RWPE1 (cell line): ENCODE measurements around the gene CAPZA2.
"Not testable (repeated sequence)": the region's sequence is repeated elsewhere in the genome, so short reads cannot be mapped to it uniquely, and the experiment has no call there.

ENCODE experiments used
- CTCF ChIA-PET: fragments of 350-600 bp; sonication (Branson Sonifier 250); formaldehyde crosslinking; extraction: SDS; loops from one replicate; lab custom pipeline; 2021; lab: Yijun Ruan, JAX
- POLR2A ChIA-PET: fragments of 400-600 bp; formaldehyde crosslinking; extraction: SDS; loops from one replicate; lab custom pipeline; 2020; ENCODE audit warnings: antibody characterized with exemption; ENCODE audit not compliant: low non-redundant PET; lab: Yijun Ruan, JAX
- DNase-seq: peaks from one replicate; pipeline ENCODE4 v3.0.0; 2012; ENCODE audit warnings: low spot score
- H3K27ac ChIP-seq: fragments of 450-650 bp; 2 replicates; pipeline ENCODE4 v1.5.1; 2017
- TF ChIP-seq, protein P1 (sequence below): fragments of 450-650 bp; conservative IDR thresholded peaks from 2 replicates; pipeline ENCODE4 v1.5.1; 2017; ENCODE audit warnings: low read depth, mild to moderate bottlenecking

The CAPZA2 gene

DNA sequence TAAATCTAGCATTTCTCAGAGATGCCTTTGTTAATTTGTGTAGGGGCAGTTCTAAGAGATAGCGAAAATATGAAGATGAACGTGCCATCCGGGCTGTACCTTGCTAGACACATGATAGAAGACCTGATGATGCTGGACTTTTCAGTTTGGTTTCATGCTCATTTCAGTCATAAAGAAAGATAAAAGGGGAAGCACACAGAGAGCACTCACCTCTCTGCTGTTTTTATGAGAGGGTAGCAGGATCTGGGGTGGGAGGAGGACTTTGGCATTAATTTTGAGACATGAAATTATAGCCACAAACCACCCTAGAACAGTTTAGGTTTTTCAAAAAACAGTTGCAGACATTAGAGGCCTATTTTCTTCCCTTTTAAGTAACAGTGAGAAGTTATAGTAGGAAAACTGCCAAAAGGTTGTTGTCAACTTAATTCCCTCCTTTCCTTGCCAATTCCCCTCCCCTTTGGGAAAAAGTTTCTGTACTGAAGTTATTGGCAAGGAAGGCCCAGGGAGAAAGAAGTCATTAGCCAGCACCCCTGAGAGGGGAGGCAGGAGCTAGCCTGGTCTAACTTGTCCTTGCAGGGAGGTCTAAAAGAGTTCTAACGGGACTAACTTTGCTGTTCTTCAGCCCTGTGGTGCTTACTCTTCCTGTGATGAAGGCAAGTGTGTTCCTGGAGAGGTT lies 93.6 kb downstream of the CAPZA2 start:
- CTCF ChIA-PET, result interaction anchor here (0.9 to 1.5 kb wide), 2 partner anchors 29 to 160 kb away, joined by 4 to 6 read pairs; no protein-coding TSS in a partner anchor
- no peak for DNase-seq
- no peak overlapping the region for H3K27ac ChIP-seq
- TF ChIP-seq, protein P1, sequence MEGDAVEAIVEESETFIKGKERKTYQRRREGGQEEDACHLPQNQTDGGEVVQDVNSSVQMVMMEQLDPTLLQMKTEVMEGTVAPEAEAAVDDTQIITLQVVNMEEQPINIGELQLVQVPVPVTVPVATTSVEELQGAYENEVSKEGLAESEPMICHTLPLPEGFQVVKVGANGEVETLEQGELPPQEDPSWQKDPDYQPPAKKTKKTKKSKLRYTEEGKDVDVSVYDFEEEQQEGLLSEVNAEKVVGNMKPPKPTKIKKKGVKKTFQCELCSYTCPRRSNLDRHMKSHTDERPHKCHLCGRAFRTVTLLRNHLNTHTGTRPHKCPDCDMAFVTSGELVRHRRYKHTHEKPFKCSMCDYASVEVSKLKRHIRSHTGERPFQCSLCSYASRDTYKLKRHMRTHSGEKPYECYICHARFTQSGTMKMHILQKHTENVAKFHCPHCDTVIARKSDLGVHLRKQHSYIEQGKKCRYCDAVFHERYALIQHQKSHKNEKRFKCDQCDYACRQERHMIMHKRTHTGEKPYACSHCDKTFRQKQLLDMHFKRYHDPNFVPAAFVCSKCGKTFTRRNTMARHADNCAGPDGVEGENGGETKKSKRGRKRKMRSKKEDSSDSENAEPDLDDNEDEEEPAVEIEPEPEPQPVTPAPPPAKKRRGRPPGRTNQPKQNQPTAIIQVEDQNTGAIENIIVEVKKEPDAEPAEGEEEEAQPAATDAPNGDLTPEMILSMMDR, result no peak
- POLR2A ChIA-PET, result no interaction called here

DNA sequence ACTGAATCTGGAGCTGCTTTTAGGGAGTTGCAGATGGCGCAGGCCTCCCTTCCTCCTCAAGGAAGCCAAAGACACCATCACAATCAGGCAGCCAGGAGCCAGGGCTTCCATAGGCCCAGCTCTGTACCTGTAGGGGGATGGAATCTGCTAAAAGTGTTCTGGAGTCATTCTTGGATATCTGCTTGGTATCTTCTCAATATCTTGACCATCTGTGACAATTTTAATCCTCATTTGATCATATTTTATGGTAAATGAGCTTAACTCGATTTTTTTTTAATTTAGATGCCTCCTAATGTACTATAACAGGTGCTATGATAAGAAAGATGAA lies 94.1 kb downstream of the CAPZA2 start:
- TF ChIP-seq, protein P1, result no peak

DNA sequence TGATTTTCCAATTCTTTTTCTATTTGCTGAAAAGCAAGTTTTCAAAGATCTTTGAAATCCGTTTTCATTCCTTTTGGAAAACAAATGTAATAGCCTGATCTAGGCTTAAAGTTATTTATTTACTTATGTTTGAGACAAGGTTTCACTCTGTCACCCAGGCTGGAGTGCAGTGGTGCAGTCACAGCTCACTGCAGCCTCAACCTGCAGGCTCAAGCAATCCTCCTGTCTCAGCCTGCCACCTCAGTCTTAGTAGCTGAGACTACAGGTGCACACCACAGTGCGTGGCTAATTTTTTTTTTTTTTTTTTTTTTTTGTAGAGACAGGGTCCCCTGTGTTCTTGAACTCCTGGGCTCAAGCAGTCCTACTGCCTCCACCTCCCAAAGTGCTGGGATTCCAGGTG lies 95.5 kb downstream of the CAPZA2 start:
- DNase-seq, result no peak

More for the DNA sequence above, 94.1 kb downstream of the CAPZA2 start:
- ChIA-PET POLR2A (no interaction called here), CTCF (interaction anchor here (0.6 to 1.5 kb wide), 3 partner anchors 28 to 160 kb away, joined by 3 to 6 read pairs (median 4); no protein-coding TSS in a partner anchor)
- H3K27ac ChIP-seq, result no peak overlapping the region
- no peak for DNase-seq

DNA sequence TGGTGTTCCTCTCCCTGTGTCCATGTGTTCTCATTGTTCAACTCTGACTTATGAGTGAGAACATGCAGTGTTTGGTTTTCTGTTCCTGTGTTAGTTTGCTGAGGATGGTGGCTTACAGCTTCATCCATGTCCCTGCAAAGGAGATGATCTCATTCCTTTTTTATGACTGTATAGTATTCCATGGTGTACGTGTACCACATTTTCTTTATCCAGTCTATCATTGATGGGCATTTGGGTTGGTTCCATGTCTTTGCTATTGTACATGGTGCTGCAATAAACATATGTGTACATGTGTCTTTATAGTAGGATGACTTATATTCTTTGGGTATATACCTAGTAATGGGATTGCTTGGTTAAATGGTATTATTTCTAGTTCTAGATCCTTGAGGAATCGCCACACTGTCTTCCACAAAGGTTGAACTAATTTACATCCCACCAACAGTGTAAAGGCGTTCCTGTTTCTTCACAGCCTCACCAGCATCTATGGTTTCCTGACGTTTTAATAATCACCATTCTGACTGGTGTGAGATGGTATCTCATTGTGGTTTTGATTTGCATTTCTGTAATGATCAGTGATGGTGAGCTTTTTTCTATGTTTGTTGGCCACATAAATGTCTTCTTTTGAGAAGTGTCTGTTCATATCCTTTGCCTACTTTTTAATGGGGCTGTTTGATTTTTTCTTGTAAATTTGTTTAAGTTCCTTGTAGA lies 99.7 kb downstream of the CAPZA2 start:
- CTCF ChIA-PET, POLR2A ChIA-PET, DNase-seq, H3K27ac ChIP-seq: not testable (repeated sequence)

More for the DNA sequence above, 95.5 kb downstream of the CAPZA2 start:
- no peak overlapping the region for H3K27ac ChIP-seq
- TF ChIP-seq, protein P1, result no peak
- ChIA-PET POLR2A (interaction anchor here (0.7 kb wide), 1 partner anchor 64 kb away, joined by 11 read pairs; no protein-coding TSS in a partner anchor), CTCF (interaction anchor here (0.6 kb wide), 1 partner anchor 1791 kb away, joined by 4 read pairs; no protein-coding TSS in a partner anchor)

DNA sequence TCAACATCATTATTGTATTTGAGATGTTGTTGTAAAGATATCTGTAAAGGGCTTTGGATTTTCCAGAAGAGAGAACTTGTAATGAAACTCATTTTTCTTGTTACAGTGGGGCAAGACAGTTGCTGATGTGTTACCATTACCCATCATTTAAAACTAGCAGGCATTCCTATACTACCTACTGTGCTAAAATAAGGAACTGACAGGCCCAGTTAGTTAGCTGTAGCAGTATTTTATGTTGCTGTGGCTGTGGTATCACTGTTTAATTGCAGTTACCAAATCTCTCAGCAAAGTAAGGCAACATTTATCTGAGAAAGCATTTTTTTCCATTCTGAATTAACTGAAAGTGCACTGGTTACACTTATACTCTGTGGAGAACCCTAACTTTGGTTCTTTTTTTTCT lies 100.8 kb downstream of the CAPZA2 start:
- TF ChIP-seq, protein P1, result no peak
- ChIA-PET CTCF (no interaction called here), POLR2A (no interaction called here)
- no peak for DNase-seq
- no peak overlapping the region for H3K27ac ChIP-seq

DNA sequence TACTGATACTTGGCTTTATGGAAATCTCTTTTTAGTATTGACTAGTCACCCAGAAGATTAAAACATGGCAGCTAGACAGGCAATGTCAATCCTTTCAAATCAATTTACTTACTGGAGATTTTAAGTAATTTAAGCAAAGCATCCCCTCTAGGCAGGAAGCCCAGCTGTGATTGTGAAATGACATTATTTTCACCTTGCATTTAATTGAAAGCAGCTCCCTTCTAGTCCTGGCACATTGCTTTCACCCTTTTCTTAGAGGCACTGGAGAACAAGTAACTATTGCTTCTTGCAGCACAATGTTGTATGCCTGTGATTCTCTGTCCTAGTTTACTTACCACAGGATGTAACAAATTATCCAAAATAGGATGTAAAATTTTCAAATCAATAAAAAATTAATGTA lies 104.2 kb downstream of the CAPZA2 start:
- TF ChIP-seq, protein P1, result no peak
- H3K27ac ChIP-seq, result no peak overlapping the region
- DNase-seq, result no peak
- ChIA-PET POLR2A (no interaction called here), CTCF (no interaction called here)
